ENCODE measurements around the gene CXCL9. TPM values are rescaled to one million over a fixed set of nuclear protein-coding genes. Genes with fewer than 3 reads are reported as not detected.
"Not testable (repeated sequence)": the region's sequence is repeated elsewhere in the genome, so short reads cannot be mapped to it uniquely, and the experiment has no call there.

Gene CXCL9
- total RNA-seq, 2 experiments from 2014 or later: 0.10 to 0.14 TPM

GRCh38 chr4:75992462-75992861, 14.8 kb downstream of the CXCL9 start:
- Mint-ChIP-seq H3K4me3 (no peak overlapping the region), H3K4me1 (ENCODE audit: low read depth) (peaks cover 29% of the 10 kb centered on the region), H3K27me3 (peaks cover 3% of the 10 kb centered on the region), H3K36me3 (peaks cover 5% of the 10 kb centered on the region), H3K27ac (no peak overlapping the region), H3K9me3 (no peaks in the 10 kb centered on the region)
- CTCF ChIA-PET: interaction anchor here (0.7 to 7.7 kb wide), 6 partner anchors 32 to 398 kb away, joined by 3 to 93 read pairs (median 35); no protein-coding TSS in a partner anchor
- DNase-seq: no peak
- POLR2A ChIA-PET: no interaction called here
- intact Hi-C loops (cut with micrococcal nuclease): loop anchor here (5.0 to 10.0 kb wide), 3 partner anchors 205 to 312 kb away; partner anchors contain the start of genes STBD1 and USO1

GRCh38 chr4:75989846-75990528, 17.3 kb downstream of the CXCL9 start:
- no peak for DNase-seq
- Mint-ChIP-seq H3K4me1 (ENCODE audit: low read depth) (peaks cover 29% of the 10 kb centered on the region), H3K27me3 (peaks cover 3% of the 10 kb centered on the region), H3K36me3 (peaks cover 5% of the 10 kb centered on the region), H3K4me3 (peak overlapping the region; percentile 85), H3K9me3 (no peaks in the 10 kb centered on the region), H3K27ac (peak overlapping the region; percentile 57)
- intact Hi-C loops (cut with micrococcal nuclease): loop anchor here (1.0 to 10.0 kb wide), 7 partner anchors 50 to 475 kb away; partner anchors contain the start of genes NUP54, RCHY1, STBD1 and THAP6
- CTCF ChIA-PET: interaction anchor here (0.6 to 7.7 kb wide), 5 partner anchors 12 to 119 kb away, joined by 4 to 93 read pairs (median 4); partner anchors contain the start of gene NAAA
- POLR2A ChIA-PET: interaction anchor here (1.0 to 1.2 kb wide), 2 partner anchors 50 to 68 kb away, joined by 4 to 5 read pairs; no protein-coding TSS in a partner anchor

GRCh38 chr4:75985116-75985515, 22.2 kb downstream of the CXCL9 start:
- ChIA-PET CTCF (interaction anchor here (1.9 kb wide), 1 partner anchor 10 kb away, joined by 7 read pairs; no protein-coding TSS in a partner anchor), POLR2A (no interaction called here)
- Mint-ChIP-seq H3K27ac (no peak overlapping the region), H3K4me3 (no peak overlapping the region), H3K9me3 (peaks cover 2% of the 10 kb centered on the region), H3K27me3 (no peaks in the 10 kb centered on the region), H3K36me3 (peaks cover 24% of the 10 kb centered on the region), H3K4me1 (ENCODE audit: low read depth) (peaks cover 23% of the 10 kb centered on the region)
- DNase-seq: no peak
- intact Hi-C loops (cut with micrococcal nuclease): no loop called here

GRCh38 chr4:75980576-75980975, 26.7 kb downstream of the CXCL9 start:
- CTCF ChIA-PET: no interaction called here
- Mint-ChIP-seq H3K4me1 (ENCODE audit: low read depth) (no peaks in the 10 kb centered on the region), H3K9me3 (peaks cover 2% of the 10 kb centered on the region), H3K27me3 (no peaks in the 10 kb centered on the region), H3K4me3 (no peak overlapping the region), H3K36me3 (peaks cover 43% of the 10 kb centered on the region), H3K27ac (peak overlapping the region; percentile 29)
- POLR2A ChIA-PET: no interaction called here
- DNase-seq: no peak
- intact Hi-C loops (cut with micrococcal nuclease): no loop called here

GRCh38 chr4:75976177-75976576, 31.1 kb downstream of the CXCL9 start:
- CTCF ChIA-PET: interaction anchor here (1.5 kb wide), 1 partner anchor 20 kb away, joined by 3 read pairs; no protein-coding TSS in a partner anchor

GRCh38 chr4:75973766-75974165, 33.5 kb downstream of the CXCL9 start:
- peaks cover 58% of the 10 kb centered on the region for H3K36me3 Mint-ChIP-seq
- POLR2A ChIA-PET: no interaction called here
- CTCF ChIA-PET: interaction anchor here (0.7 kb wide), 1 partner anchor 22 kb away, joined by 3 read pairs; no protein-coding TSS in a partner anchor

More at GRCh38 chr4:75976177-75976576, 31.1 kb downstream of the CXCL9 start:
- no peaks in the 10 kb centered on the region for H3K9me3 Mint-ChIP-seq
- peaks cover 52% of the 10 kb centered on the region for H3K36me3 Mint-ChIP-seq
- no peaks in the 10 kb centered on the region for H3K27me3 Mint-ChIP-seq
- intact Hi-C loops (cut with micrococcal nuclease): no loop called here
- H3K4me1 Mint-ChIP-seq (ENCODE audit: low read depth): no peaks in the 10 kb centered on the region
- no peak for DNase-seq
- no peak overlapping the region for H3K27ac Mint-ChIP-seq
- no peak overlapping the region for H3K4me3 Mint-ChIP-seq
- POLR2A ChIA-PET: no interaction called here

GRCh38 chr4:75968084-75968483, 39.2 kb downstream of the CXCL9 start:
- POLR2A ChIA-PET: no interaction called here
- H3K9me3 Mint-ChIP-seq: peaks cover 8% of the 10 kb centered on the region
- CTCF ChIA-PET: no interaction called here
- peaks cover 75% of the 10 kb centered on the region for H3K36me3 Mint-ChIP-seq
- no peak overlapping the region for H3K4me3 Mint-ChIP-seq
- intact Hi-C loops (cut with micrococcal nuclease): no loop called here
- no peaks in the 10 kb centered on the region for H3K27me3 Mint-ChIP-seq
- H3K4me1 Mint-ChIP-seq (ENCODE audit: low read depth): no peaks in the 10 kb centered on the region
- DNase-seq: no peak
- H3K27ac Mint-ChIP-seq: no peak overlapping the region

More at GRCh38 chr4:75973766-75974165, 33.5 kb downstream of the CXCL9 start:
- intact Hi-C loops (cut with micrococcal nuclease): no loop called here
- no peak for DNase-seq
- H3K27ac Mint-ChIP-seq: no peak overlapping the region
- no peak overlapping the region for H3K4me3 Mint-ChIP-seq
- no peaks in the 10 kb centered on the region for H3K4me1 Mint-ChIP-seq (ENCODE audit: low read depth)
- H3K27me3 Mint-ChIP-seq: no peaks in the 10 kb centered on the region
- H3K9me3 Mint-ChIP-seq: no peaks in the 10 kb centered on the region

GRCh38 chr4:75963558-75963957, 43.8 kb downstream of the CXCL9 start:
- no peaks in the 10 kb centered on the region for H3K27me3 Mint-ChIP-seq
- no peak for DNase-seq
- H3K9me3 Mint-ChIP-seq: peaks cover 8% of the 10 kb centered on the region
- POLR2A ChIA-PET: no interaction called here
- peaks cover 82% of the 10 kb centered on the region for H3K36me3 Mint-ChIP-seq
- no peak overlapping the region for H3K4me3 Mint-ChIP-seq
- H3K27ac Mint-ChIP-seq: no peak overlapping the region
- intact Hi-C loops (cut with micrococcal nuclease): no loop called here
- CTCF ChIA-PET: no interaction called here
- H3K4me1 Mint-ChIP-seq (ENCODE audit: low read depth): no peaks in the 10 kb centered on the region

- H3K4me1 Mint-ChIP-seq (ENCODE audit: low read depth); DNase-seq; CTCF ChIA-PET; H3K27ac Mint-ChIP-seq; H3K4me3 Mint-ChIP-seq; H3K9me3 Mint-ChIP-seq; POLR2A ChIA-PET; H3K27me3 Mint-ChIP-seq; intact Hi-C loops (cut with micrococcal nuclease): not testable (repeated sequence)
- H3K36me3 Mint-ChIP-seq: peaks cover 81% of the 10 kb centered on the region
These were observed 45.2 kb downstream of the CXCL9 start for GRCh38 chr4:75962072-75962471.

- peaks cover 68% of the 10 kb centered on the region for H3K36me3 Mint-ChIP-seq
- DNase-seq; CTCF ChIA-PET; H3K27ac Mint-ChIP-seq; H3K4me1 Mint-ChIP-seq (ENCODE audit: low read depth); intact Hi-C loops (cut with micrococcal nuclease); H3K27me3 Mint-ChIP-seq; H3K4me3 Mint-ChIP-seq; H3K9me3 Mint-ChIP-seq; POLR2A ChIA-PET: not testable (repeated sequence)
These were observed 48.8 kb downstream of the CXCL9 start for GRCh38 chr4:75958546-75958945.

- H3K9me3 Mint-ChIP-seq; POLR2A ChIA-PET; H3K27me3 Mint-ChIP-seq; H3K27ac Mint-ChIP-seq; H3K4me1 Mint-ChIP-seq (ENCODE audit: low read depth); intact Hi-C loops (cut with micrococcal nuclease); CTCF ChIA-PET; H3K4me3 Mint-ChIP-seq; DNase-seq: not testable (repeated sequence)
- H3K36me3 Mint-ChIP-seq: peaks cover 47% of the 10 kb centered on the region
These were observed 52.5 kb downstream of the CXCL9 start for GRCh38 chr4:75954811-75955210.

GRCh38 chr4:75953509-75953908, 53.8 kb downstream of the CXCL9 start:
- no peak for DNase-seq
- ChIA-PET POLR2A (no interaction called here), CTCF (interaction anchor here (1.1 kb wide), 3 partner anchors 12 to 113 kb away, joined by 3 to 4 read pairs (median 3); partner anchors contain the start of gene NAAA)
- Mint-ChIP-seq H3K27me3 (no peaks in the 10 kb centered on the region), H3K4me3 (no peak overlapping the region), H3K9me3 (no peaks in the 10 kb centered on the region), H3K27ac (no peak overlapping the region), H3K36me3 (peaks cover 49% of the 10 kb centered on the region), H3K4me1 (ENCODE audit: low read depth) (no peaks in the 10 kb centered on the region)
- intact Hi-C loops (cut with micrococcal nuclease): no loop called here
